Esophagus squamous epithelium (tissue), 5 donors: ENCODE measurements around the gene HS1BP3. TPM values are rescaled to one million over a fixed set of nuclear protein-coding genes. Genes with fewer than 3 reads are reported as not detected.
A peak's percentile ranks its signal among the peaks of the same experiment; 100 is the strongest.

Experiments used
- DNase-seq: peaks from one replicate; lab custom pipeline; 2025; lab: John Stamatoyannopoulos, UW
- H3K27ac ChIP-seq, 4 donors: fragments of 200-600 bp; sonication (generic); one replicate each; pipeline ENCODE4 v1.5.1; 2016 to 2019; ENCODE audit warnings: mild to moderate bottlenecking in 1 of 4
- H3K27me3 ChIP-seq, 4 donors: fragments of 200-600 bp; sonication (generic); 1 replicate in 3 of 4; 2 replicates in 1 of 4; pipeline versions ENCODE4 v1.5.1 to v1.6.0; 2017 to 2021; ENCODE audit warnings: antibody characterized with exemption in 1 of 4
- H3K36me3 ChIP-seq, 3 donors: fragments of 200-600 bp; sonication (generic); one replicate each; pipeline ENCODE4 v1.5.1; 2016 to 2019
- H3K4me1 ChIP-seq, 3 donors: fragments of 200-600 bp; sonication (generic); one replicate each; pipeline ENCODE4 v1.5.1; 2017 to 2019
- H3K4me3 ChIP-seq, 4 donors: fragments of 200-600 bp; sonication (generic); 1 replicate in 3 of 4; 2 replicates in 1 of 4; pipeline ENCODE4 v1.5.1; 2016 to 2019; ENCODE audit warnings: mild to moderate bottlenecking in 2 of 4, moderate library complexity in 1 of 4
- H3K9me3 ChIP-seq, 3 donors: fragments of 200-600 bp; sonication (generic); one replicate each; pipeline ENCODE4 v1.5.1; 2016 to 2019
- POLR2A ChIP-seq, 4 donors: fragments of 450-650 bp; IDR thresholded peaks; one replicate each; pipeline ENCODE4 v1.6.1; 2017; ENCODE audit warnings: antibody characterized with exemption in 4 of 4, mild to moderate bottlenecking in 4 of 4, moderate library complexity in 3 of 4
- WGBS, 2 donors: methylation state at CpG; one replicate each; pipeline ENCODE4 v1.1.5; 2018; 5-methylcytosine and 5-hydroxymethylcytosine counted together
- intact Hi-C: fragments of 100-400 bp; cut with DNase I; formaldehyde crosslinking; loops from one replicate; pipeline ENCODE4 v1.15.0; 2022
- total RNA-seq, 4 donors: library from RNA; depleted of rRNA; stranded (reverse); fragments of >200 nt; gene quantifications; one replicate each; pipeline ENCODE4 v1.1.0, GENCODE V29; 2016
- TF ChIP-seq, protein P1 (sequence below), 6 experiments: fragments of 450-650 bp in 4 of 6; fragments of 200-600 bp in 2 of 6; sonication (generic) in 2 of 6; IDR thresholded peaks; one replicate each; pipeline ENCODE4 v1.5.1; 2016 to 2019; ENCODE audit warnings: antibody characterized with exemption in 6 of 6, mild to moderate bottlenecking in 4 of 6, moderate library complexity in 4 of 6
- donor health status: DM: yes; HTN: yes; CAD: no.

Gene HS1BP3
- total RNA-seq, 4 donors from 2014 or later: 7.9 to 22.1 (median 16.9) TPM

- 80 to 100% methylated on average over 1 of the region's 15 CpGs for WGBS, 2 donors
- Histone ChIP-seq H3K36me3 (peaks cover 6 to 52% (median 14%) of the 10 kb centered on the region in 3 donors), H3K4me3 (no peak overlapping the region), H3K9me3 (no peaks in the 10 kb centered on the region), H3K4me1 (peaks cover 50 to 81% (median 54%) of the 10 kb centered on the region in 3 donors), H3K27me3 (no peaks in the 10 kb centered on the region), H3K27ac (peak overlapping the region; percentile 81 to 96 (median 92))
- DNase-seq: no peak
- TF ChIP-seq POLR2A (IDR thresholded peaks at IDR 0.05): no peak
- TF ChIP-seq, protein P1, sequence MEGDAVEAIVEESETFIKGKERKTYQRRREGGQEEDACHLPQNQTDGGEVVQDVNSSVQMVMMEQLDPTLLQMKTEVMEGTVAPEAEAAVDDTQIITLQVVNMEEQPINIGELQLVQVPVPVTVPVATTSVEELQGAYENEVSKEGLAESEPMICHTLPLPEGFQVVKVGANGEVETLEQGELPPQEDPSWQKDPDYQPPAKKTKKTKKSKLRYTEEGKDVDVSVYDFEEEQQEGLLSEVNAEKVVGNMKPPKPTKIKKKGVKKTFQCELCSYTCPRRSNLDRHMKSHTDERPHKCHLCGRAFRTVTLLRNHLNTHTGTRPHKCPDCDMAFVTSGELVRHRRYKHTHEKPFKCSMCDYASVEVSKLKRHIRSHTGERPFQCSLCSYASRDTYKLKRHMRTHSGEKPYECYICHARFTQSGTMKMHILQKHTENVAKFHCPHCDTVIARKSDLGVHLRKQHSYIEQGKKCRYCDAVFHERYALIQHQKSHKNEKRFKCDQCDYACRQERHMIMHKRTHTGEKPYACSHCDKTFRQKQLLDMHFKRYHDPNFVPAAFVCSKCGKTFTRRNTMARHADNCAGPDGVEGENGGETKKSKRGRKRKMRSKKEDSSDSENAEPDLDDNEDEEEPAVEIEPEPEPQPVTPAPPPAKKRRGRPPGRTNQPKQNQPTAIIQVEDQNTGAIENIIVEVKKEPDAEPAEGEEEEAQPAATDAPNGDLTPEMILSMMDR (IDR thresholded peaks at IDR 0.05): no peak
- intact Hi-C loops: no loop called here
Measured at GRCh38 chr2:20618886-20619521, 31.9 kb downstream of the HS1BP3 start.

DNA sequence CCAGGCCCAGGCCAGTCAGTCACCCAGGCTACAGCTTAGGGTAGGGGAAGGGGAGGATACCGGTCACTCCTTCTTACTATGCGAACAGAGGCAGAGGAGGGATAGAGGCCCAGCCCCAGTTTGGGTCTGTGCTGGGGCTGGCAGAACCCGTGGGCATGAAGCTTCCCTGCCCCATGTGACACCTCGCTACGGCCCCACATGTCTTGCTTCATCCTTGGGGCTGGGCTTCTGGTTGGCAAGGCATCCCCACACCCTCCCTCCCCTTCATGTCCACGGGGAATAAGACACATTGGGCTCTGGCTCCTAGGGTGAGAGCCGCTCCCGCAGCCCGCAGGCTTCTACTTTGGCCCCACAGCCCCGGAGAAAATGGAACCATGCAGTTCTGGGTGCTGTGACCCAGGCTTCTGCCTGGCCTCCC lies 32.4 kb downstream of the HS1BP3 start:
- no peak for TF ChIP-seq POLR2A (IDR thresholded peaks at IDR 0.05)
- TF ChIP-seq, protein P1 (IDR thresholded peaks at IDR 0.05): no peak
- no peak for DNase-seq
- Histone ChIP-seq H3K36me3 (peaks cover under 1 to 47% (median 8%) of the 10 kb centered on the region in 3 donors), H3K9me3 (no peaks in the 10 kb centered on the region), H3K4me1 (peaks cover 54 to 86% (median 59%) of the 10 kb centered on the region in 3 donors), H3K27me3 (no peaks in the 10 kb centered on the region), H3K27ac (peak overlapping the region; percentile 81 to 96 (median 92)), H3K4me3 (no peak overlapping the region)
- intact Hi-C loops: no loop called here
- WGBS, 2 donors: 40% methylated on average over 1 of the region's 10 CpGs; no CpG with 5 or more reads in 1 of the 2 donors

DNA sequence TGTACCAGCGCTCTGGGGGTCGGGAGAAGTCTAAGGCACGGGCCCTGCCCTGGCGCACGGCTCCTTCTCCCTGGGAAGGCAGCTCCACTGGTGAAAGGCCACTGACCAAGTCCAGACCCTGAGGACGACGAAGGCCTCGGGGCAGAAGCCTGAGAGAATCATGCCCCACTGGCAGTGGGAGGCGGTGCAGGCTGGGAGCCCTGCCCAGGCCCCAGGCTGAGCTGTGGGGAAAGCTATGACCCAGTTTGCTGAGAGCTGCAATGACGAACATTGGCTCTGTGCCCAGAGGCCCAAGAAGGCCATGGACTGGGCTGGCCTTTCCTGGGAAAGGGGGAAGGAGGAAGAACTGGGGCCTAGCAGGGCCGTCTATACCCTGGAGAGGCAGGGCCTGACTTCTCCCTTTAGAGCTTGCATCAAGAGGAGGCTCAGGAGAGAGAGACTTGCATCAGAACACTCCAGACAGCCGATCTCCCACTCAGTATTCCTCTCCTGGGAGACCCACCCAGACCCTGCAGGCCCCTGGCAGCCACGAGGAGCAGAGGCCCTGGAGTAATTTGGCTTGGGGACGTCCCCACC lies 32.9 kb downstream of the HS1BP3 start:
- Histone ChIP-seq H3K4me3 (no peak overlapping the region), H3K4me1 (peaks cover 54 to 91% (median 64%) of the 10 kb centered on the region in 3 donors)
- intact Hi-C loops: no loop called here

DNA sequence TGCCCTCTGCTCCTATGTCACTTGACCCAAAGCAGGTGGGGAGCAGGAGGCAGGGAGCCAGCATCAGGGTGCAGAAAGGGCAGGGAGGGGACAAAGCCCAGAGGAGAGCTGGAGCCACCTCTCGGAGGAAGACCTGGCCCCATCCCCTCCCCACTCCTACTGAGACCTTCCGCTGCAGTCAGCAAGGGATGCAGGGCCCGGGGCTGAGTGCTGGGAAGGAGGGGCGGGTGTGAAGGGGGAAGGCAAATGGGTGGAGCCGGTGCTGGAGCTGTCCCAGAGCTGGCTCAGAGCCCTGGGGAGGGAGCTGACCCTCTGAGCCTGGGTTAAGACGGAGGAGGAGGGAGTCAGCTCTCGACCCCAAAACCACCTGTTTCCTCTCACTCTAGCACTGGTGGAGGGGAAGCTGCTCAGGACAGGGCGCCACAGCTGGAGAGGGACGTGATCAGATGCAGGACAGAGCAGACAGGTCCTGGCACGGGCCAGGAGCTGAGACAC lies 33.8 kb downstream of the HS1BP3 start:
- intact Hi-C loops: no loop called here
- H3K27ac ChIP-seq: peak overlapping the region; percentile 81 to 96 (median 92)
- H3K4me3 ChIP-seq: no peak overlapping the region
- no peaks in the 10 kb centered on the region for H3K9me3 ChIP-seq
- DNase-seq: no peak
- H3K27me3 ChIP-seq: no peaks in the 10 kb centered on the region
- WGBS, 2 donors: 33 to 50% methylated on average over 4 to 6 of the region's 10 CpGs
- peaks cover 54 to 100% (median 70%) of the 10 kb centered on the region in 3 donors for H3K4me1 ChIP-seq
- H3K36me3 ChIP-seq: peaks cover 0 to 33% (median 5%) of the 10 kb centered on the region in 3 donors
- no peak for TF ChIP-seq POLR2A (IDR thresholded peaks at IDR 0.05)
- TF ChIP-seq, protein P1 (IDR thresholded peaks at IDR 0.05): no peak

More for the DNA sequence above, 32.9 kb downstream of the HS1BP3 start:
- Histone ChIP-seq H3K27ac (peak overlapping the region; percentile 81 to 96 (median 92)), H3K27me3 (no peaks in the 10 kb centered on the region), H3K9me3 (no peaks in the 10 kb centered on the region), H3K36me3 (peaks cover 0 to 42% (median 5%) of the 10 kb centered on the region in 3 donors)
- TF ChIP-seq POLR2A (IDR thresholded peaks at IDR 0.05): peak in 1 of 4 donors; percentile 38
- TF ChIP-seq, protein P1 (IDR thresholded peaks at IDR 0.05): peak in 5 of 6 experiments; percentile 37 to 67 (median 55)
- 49 to 72% methylated on average over 5 to 8 of the region's 14 CpGs for WGBS, 2 donors
- peak; percentile 32 for DNase-seq
